MM.1S (cell line): Measurements from ENCODE around the gene MPRIP.
"Not testable (repeated sequence)": the region's sequence is repeated elsewhere in the genome, so short reads cannot be mapped to it uniquely, and the experiment has no call there.

Source experiments
- DNase-seq: peaks from one replicate; pipeline ENCODE4 v3.0.0-alpha.2; 2015
- H2AFZ ChIP-seq: fragments of 300-600 bp; sonication (generic); 2 replicates; pipeline ENCODE4 v1.6.0; 2016; ENCODE audit warnings: antibody characterized with exemption, low read length
- H3F3A ChIP-seq: fragments of 300-600 bp; sonication (generic); 2 replicates; pipeline ENCODE4 v1.6.1; 2016; ENCODE audit warnings: mild to moderate bottlenecking, antibody characterized with exemption, low read length, moderate library complexity, mixed read lengths; ENCODE audit not compliant: insufficient read depth
- H3K27ac ChIP-seq: fragments of 300-600 bp; sonication (generic); 2 replicates; pipeline ENCODE4 v1.5.1; 2016; ENCODE audit warnings: mild to moderate bottlenecking, low read length
- H3K27me3 ChIP-seq: fragments of 300-600 bp; sonication (generic); replicated peaks from 2 replicates; pipeline ENCODE4 v1.6.0; 2016; ENCODE audit warnings: low read length; ENCODE audit not compliant: insufficient read depth
- H3K36me3 ChIP-seq: fragments of 300-600 bp; sonication (generic); replicated peaks from 2 replicates; pipeline ENCODE4 v1.6.1; 2016; ENCODE audit warnings: mild to moderate bottlenecking, low read length, mixed read lengths; ENCODE audit not compliant: insufficient read depth
- H3K4me1 ChIP-seq: fragments of 300-600 bp; sonication (generic); 2 replicates; pipeline ENCODE4 v1.6.1; 2016; ENCODE audit warnings: low read length, mixed read lengths
- H3K4me2 ChIP-seq: fragments of 300-600 bp; sonication (generic); 2 replicates; pipeline ENCODE4 v1.6.0; 2016; ENCODE audit warnings: low read depth, low read length
- H3K4me3 ChIP-seq: fragments of 300-600 bp; sonication (generic); 2 replicates; pipeline ENCODE4 v1.5.1; 2016; ENCODE audit warnings: low read length, mixed read lengths
- H3K79me2 ChIP-seq: fragments of 300-600 bp; sonication (generic); 2 replicates; pipeline ENCODE4 v1.6.1; 2016; ENCODE audit warnings: mixed run types, low read length, mixed read lengths
- H3K9ac ChIP-seq: fragments of 300-600 bp; sonication (generic); 2 replicates; pipeline ENCODE4 v1.6.1; 2016; ENCODE audit warnings: low read length, mixed read lengths
- H3K9me2 ChIP-seq: fragments of 300-600 bp; sonication (generic); replicated peaks from 2 replicates; pipeline ENCODE4 v1.6.1; 2016; ENCODE audit warnings: mild to moderate bottlenecking, low read length, mixed read lengths; ENCODE audit not compliant: insufficient read depth
- H3K9me3 ChIP-seq: fragments of 300-600 bp; sonication (generic); replicated peaks from 2 replicates; pipeline ENCODE4 v1.6.1; 2016; ENCODE audit warnings: mild to moderate bottlenecking, low read length, mixed read lengths; ENCODE audit not compliant: insufficient read depth
- H4K20me1 ChIP-seq: fragments of 300-600 bp; sonication (generic); 2 replicates; pipeline ENCODE4 v1.6.1; 2016; ENCODE audit warnings: mild to moderate bottlenecking, low read length, moderate library complexity, mixed read lengths; ENCODE audit not compliant: insufficient read depth
- EZH2 ChIP-seq: fragments of 300-600 bp; sonication (generic); optimal IDR thresholded peaks from 2 replicates; pipeline ENCODE3; 2017; ENCODE audit warnings: low read depth, mild to moderate bottlenecking, antibody characterized with exemption, low read length, mixed read lengths
- EZH2phosphoT487 ChIP-seq: fragments of 300-600 bp; sonication (generic); IDR thresholded peaks from 2 replicates; pipeline ENCODE4 v1.6.1; 2018; ENCODE audit warnings: antibody characterized with exemption, low read length
- TF ChIP-seq, protein P1 (sequence below): fragments of 300-600 bp; sonication (generic); IDR thresholded peaks from 2 replicates; pipeline ENCODE4 v1.5.1; 2016; ENCODE audit warnings: antibody characterized with exemption, low read length, mixed read lengths

Gene MPRIP

GRCh38 chr17:17134051-17134956, 92.0 kb downstream of the MPRIP start:
- no peaks in the 10 kb centered on the region for H4K20me1 ChIP-seq
- no peak overlapping the region for H3K27ac ChIP-seq
- no peaks in the 10 kb centered on the region for H3K36me3 ChIP-seq

DNA sequence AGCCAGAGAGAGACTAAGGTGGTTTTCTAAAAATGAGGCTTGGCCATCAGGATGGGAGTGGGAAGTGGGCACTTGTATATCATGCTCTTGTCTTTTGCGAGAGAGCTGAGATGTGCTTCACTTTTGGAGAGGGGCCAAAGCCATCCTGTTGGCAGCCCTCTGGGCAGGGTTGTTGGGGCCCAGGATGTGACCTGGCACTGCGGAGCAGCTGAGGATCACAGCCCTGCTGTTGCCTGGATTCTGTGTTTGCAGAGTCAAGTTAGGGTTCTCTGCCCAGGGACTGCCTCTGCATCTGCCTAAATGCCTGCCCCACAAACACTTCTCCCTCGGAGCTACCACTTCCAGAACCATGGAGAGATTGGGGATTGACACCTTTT, 92.7 kb downstream of the MPRIP start:
- H3K27ac ChIP-seq = no peak overlapping the region
- no peak overlapping the region for H3K4me2 ChIP-seq
- H4K20me1 ChIP-seq = no peaks in the 10 kb centered on the region
- no peaks in the 10 kb centered on the region for H3K27me3 ChIP-seq
- no peaks in the 10 kb centered on the region for H3F3A ChIP-seq
- H3K9me2 ChIP-seq = no peaks in the 10 kb centered on the region
- no peaks in the 10 kb centered on the region for H3K4me1 ChIP-seq
- H3K4me3 ChIP-seq = no peak overlapping the region
- TF ChIP-seq EZH2 = no peak
- no peak for TF ChIP-seq EZH2phosphoT487
- TF ChIP-seq, protein P1, sequence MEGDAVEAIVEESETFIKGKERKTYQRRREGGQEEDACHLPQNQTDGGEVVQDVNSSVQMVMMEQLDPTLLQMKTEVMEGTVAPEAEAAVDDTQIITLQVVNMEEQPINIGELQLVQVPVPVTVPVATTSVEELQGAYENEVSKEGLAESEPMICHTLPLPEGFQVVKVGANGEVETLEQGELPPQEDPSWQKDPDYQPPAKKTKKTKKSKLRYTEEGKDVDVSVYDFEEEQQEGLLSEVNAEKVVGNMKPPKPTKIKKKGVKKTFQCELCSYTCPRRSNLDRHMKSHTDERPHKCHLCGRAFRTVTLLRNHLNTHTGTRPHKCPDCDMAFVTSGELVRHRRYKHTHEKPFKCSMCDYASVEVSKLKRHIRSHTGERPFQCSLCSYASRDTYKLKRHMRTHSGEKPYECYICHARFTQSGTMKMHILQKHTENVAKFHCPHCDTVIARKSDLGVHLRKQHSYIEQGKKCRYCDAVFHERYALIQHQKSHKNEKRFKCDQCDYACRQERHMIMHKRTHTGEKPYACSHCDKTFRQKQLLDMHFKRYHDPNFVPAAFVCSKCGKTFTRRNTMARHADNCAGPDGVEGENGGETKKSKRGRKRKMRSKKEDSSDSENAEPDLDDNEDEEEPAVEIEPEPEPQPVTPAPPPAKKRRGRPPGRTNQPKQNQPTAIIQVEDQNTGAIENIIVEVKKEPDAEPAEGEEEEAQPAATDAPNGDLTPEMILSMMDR = no peak
- no peak for DNase-seq
- H3K36me3 ChIP-seq = no peaks in the 10 kb centered on the region
- H2AFZ ChIP-seq = no peak overlapping the region
- H3K9me3 ChIP-seq = no peaks in the 10 kb centered on the region
- no peak overlapping the region for H3K9ac ChIP-seq
- no peaks in the 10 kb centered on the region for H3K79me2 ChIP-seq

More at GRCh38 chr17:17134051-17134956, 92.0 kb downstream of the MPRIP start:
- H3K9me3 ChIP-seq = no peaks in the 10 kb centered on the region
- TF ChIP-seq, protein P1 = no peak
- TF ChIP-seq EZH2 (no peak), EZH2phosphoT487 (no peak)
- H3K4me2 ChIP-seq = no peak overlapping the region
- no peaks in the 10 kb centered on the region for H3K9me2 ChIP-seq
- no peak overlapping the region for H3K9ac ChIP-seq
- no peaks in the 10 kb centered on the region for H3F3A ChIP-seq
- H3K4me3 ChIP-seq = no peak overlapping the region
- no peak for DNase-seq
- H2AFZ ChIP-seq = no peak overlapping the region
- H3K27me3 ChIP-seq = no peaks in the 10 kb centered on the region
- H3K4me1 ChIP-seq = no peaks in the 10 kb centered on the region
- H3K79me2 ChIP-seq = no peaks in the 10 kb centered on the region

DNA sequence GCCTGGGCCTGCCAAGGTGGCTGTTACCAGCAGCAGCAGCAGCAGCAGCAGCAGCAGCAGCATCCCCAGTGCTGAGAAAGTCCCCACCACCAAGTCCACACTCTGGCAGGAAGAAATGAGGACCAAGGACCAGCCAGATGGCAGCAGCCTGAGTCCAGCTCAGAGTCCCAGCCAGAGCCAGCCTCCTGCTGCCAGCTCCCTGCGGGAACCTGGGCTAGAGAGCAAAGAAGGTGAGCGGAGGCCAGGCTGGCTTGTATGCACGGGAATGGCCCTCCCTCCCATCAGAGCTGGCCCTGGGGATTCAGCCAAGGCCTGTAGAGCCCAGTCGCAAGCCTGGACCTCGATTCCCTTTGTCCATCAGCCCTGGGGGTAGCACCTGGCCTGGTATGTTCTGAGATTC, 94.0 kb downstream of the MPRIP start:
- not testable (repeated sequence) for H3K4me3 ChIP-seq, DNase-seq, H3K79me2 ChIP-seq, H2AFZ ChIP-seq, H3F3A ChIP-seq, H3K4me1 ChIP-seq, H3K9ac ChIP-seq, H3K27ac ChIP-seq, H3K36me3 ChIP-seq, H3K9me2 ChIP-seq, H3K4me2 ChIP-seq, H3K27me3 ChIP-seq, H3K9me3 ChIP-seq, H4K20me1 ChIP-seq
